IMR-90 (cell line): ENCODE data around the gene LECT2. TPM values are rescaled to one million over a fixed set of nuclear protein-coding genes. Genes with fewer than 3 reads are reported as not detected.

Source experiments
- ATAC-seq: fragments of 200-7000 bp; cut with Tn5 transposase; 2 replicates; pipeline ENCODE4 v1.9.1; 2020; ENCODE audit warnings: low read depth, mild to moderate bottlenecking, moderate library complexity
- BruUV-seq: library from RNA; stranded (reverse); fragments of 400-500 nt; replicated peaks from 2 replicates; lab custom pipeline; 2021; lab: Mats Ljungman, UMichigan
- CTCF ChIA-PET: fragments of 300-600 bp; formaldehyde crosslinking; extraction: SDS; loops from one replicate; lab custom pipeline; 2021; ENCODE audit warnings: antibody characterized with exemption; lab: Yijun Ruan, JAX
- POLR2A ChIA-PET: fragments of 300-600 bp; sonication (Branson Sonifier 250); formaldehyde crosslinking; loops from one replicate; lab custom pipeline; 2022; ENCODE audit warnings: antibody characterized with exemption; ENCODE audit not compliant: unreplicated experiment; lab: Charles Lee
- DNase-seq: peaks from one replicate; pipeline ENCODE4 v3.0.0; 2013
- H2AFZ ChIP-seq: replicated peaks from 2 replicates; pipeline ENCODE3; 2013; ENCODE audit warnings: low read length, mild to moderate bottlenecking; ENCODE audit not compliant: poor library complexity
- H2AK5ac ChIP-seq: 2 replicates; pipeline ENCODE4 v1.6.1; 2013; ENCODE audit warnings: low read depth, low read length, inconsistent platforms
- H2AK9ac ChIP-seq: replicated peaks from 2 replicates; pipeline ENCODE3; 2013; ENCODE audit warnings: mild to moderate bottlenecking, low read depth, low read length, moderate library complexity; ENCODE audit not compliant: poor library complexity
- H2BK120ac ChIP-seq: 2 replicates; pipeline ENCODE4 v1.6.1; 2013; ENCODE audit warnings: low read depth, low read length, inconsistent platforms
- H2BK15ac ChIP-seq: 3 replicates; pipeline ENCODE4 v1.6.1; 2013; ENCODE audit warnings: low read depth, low read length, inconsistent platforms
- H2BK20ac ChIP-seq: 2 replicates; pipeline ENCODE4 v1.6.1; 2013; ENCODE audit warnings: low read depth, mild to moderate bottlenecking, inconsistent platforms, low read length, moderate library complexity
- H2BK5ac ChIP-seq: 2 replicates; pipeline ENCODE4 v1.6.1; 2013; ENCODE audit warnings: mild to moderate bottlenecking, low read depth, low read length, inconsistent platforms; ENCODE audit not compliant: poor library complexity, severe bottlenecking
- H3K14ac ChIP-seq: replicated peaks from 2 replicates; pipeline ENCODE4 v1.6.1; 2013; ENCODE audit warnings: low read depth, low read length, inconsistent platforms
- H3K18ac ChIP-seq: 2 replicates; pipeline ENCODE4 v1.6.1; 2013; ENCODE audit warnings: low read depth, low read length, control low read depth
- H3K23ac ChIP-seq: 2 replicates; pipeline ENCODE4 v1.6.1; 2013; ENCODE audit warnings: low read depth, low read length, inconsistent platforms
- H3K27ac ChIP-seq: 2 replicates; pipeline ENCODE4 v1.5.1; 2013; ENCODE audit warnings: mild to moderate bottlenecking, control low read depth, low read length; ENCODE audit not compliant: insufficient read depth
- H3K27me3 ChIP-seq: 2 replicates; pipeline ENCODE4 v1.6.1; 2013; ENCODE audit warnings: low read length; ENCODE audit not compliant: control insufficient read depth, insufficient read depth
- H3K36me3 ChIP-seq: 2 replicates; pipeline ENCODE4 v1.6.1; 2013; ENCODE audit warnings: low read length, mixed read lengths; ENCODE audit not compliant: control insufficient read depth, insufficient read depth
- H3K4ac ChIP-seq: 2 replicates; pipeline ENCODE4 v1.6.1; 2013; ENCODE audit warnings: low read depth, low read length, inconsistent platforms
- H3K4me1 ChIP-seq: 2 replicates; pipeline ENCODE4 v1.6.1; 2013; ENCODE audit warnings: low read length, mixed read lengths; ENCODE audit not compliant: control insufficient read depth, insufficient read depth
- H3K4me2 ChIP-seq: 2 replicates; pipeline ENCODE4 v1.6.1; 2013; ENCODE audit warnings: low read depth, mild to moderate bottlenecking, control low read depth, low read length, moderate library complexity
- H3K4me3 ChIP-seq: 2 replicates; pipeline ENCODE4 v1.5.1; 2013; ENCODE audit warnings: low read depth, mild to moderate bottlenecking, control low read depth, low read length, moderate library complexity; ENCODE audit not compliant: insufficient read depth
- H3K56ac ChIP-seq: 2 replicates; pipeline ENCODE4 v1.6.1; 2013; ENCODE audit warnings: low read length, inconsistent platforms; ENCODE audit not compliant: insufficient read depth; ENCODE audit errors: extremely low read depth
- H3K79me1 ChIP-seq, 2 experiments: 2 replicates each; pipeline ENCODE4 v1.6.1; 2013; ENCODE audit warnings: low read length in 2 of 2, inconsistent platforms in 1 of 2, low read depth in 1 of 2
- H3K9ac ChIP-seq: 2 replicates; pipeline ENCODE4 v1.6.1; 2013; ENCODE audit warnings: low read depth, low read length, control low read depth
- H3K9me1 ChIP-seq: 2 replicates; pipeline ENCODE4 v1.6.1; 2013; ENCODE audit warnings: low read length, inconsistent platforms; ENCODE audit not compliant: insufficient read depth
- H3K9me3 ChIP-seq: 2 replicates; pipeline ENCODE4 v1.6.1; 2013; ENCODE audit warnings: low read length; ENCODE audit not compliant: control insufficient read depth, insufficient read depth
- H4K20me1 ChIP-seq: 2 replicates; pipeline ENCODE4 v1.6.1; 2013; ENCODE audit warnings: low read length, inconsistent platforms; ENCODE audit not compliant: insufficient read depth
- H4K5ac ChIP-seq: 2 replicates; pipeline ENCODE4 v1.6.1; 2013; ENCODE audit warnings: mild to moderate bottlenecking, low read depth, low read length, control low read depth
- H4K8ac ChIP-seq, 2 experiments: 2 replicates each; pipeline ENCODE4 v1.6.1; 2013; ENCODE audit warnings: low read depth in 2 of 2, low read length in 2 of 2, control low read depth in 1 of 2, inconsistent platforms in 1 of 2
- H4K91ac ChIP-seq: 2 replicates; pipeline ENCODE4 v1.6.1; 2013; ENCODE audit warnings: low read depth, low read length, inconsistent platforms; ENCODE audit not compliant: insufficient read depth
- CEBPB ChIP-seq: IDR thresholded peaks from 2 replicates; pipeline ENCODE4 v1.6.1; 2012; ENCODE audit warnings: low read depth, low read length, improper control_type of control experiment
- ELK1 ChIP-seq: fragments of 150-350 bp; IDR thresholded peaks from 2 replicates; pipeline ENCODE4 v1.6.1; 2016; ENCODE audit warnings: low read depth, mild to moderate bottlenecking, low read length, moderate library complexity, borderline replicate concordance
- POLR2A ChIP-seq: IDR thresholded peaks from 2 replicates; pipeline ENCODE4 v1.6.1; 2012; ENCODE audit warnings: mild to moderate bottlenecking, low read depth, low read length
- WGBS, 2 experiments: methylation state at CpG; one replicate each; pipeline versions ENCODE4 v1.1.5 to v1.1.7; 2013; ENCODE audit warnings: missing lambda C conversion rate in 2 of 2; ENCODE audit not compliant: insufficient read length in 1 of 2; ENCODE audit errors: extremely low coverage in 2 of 2; 5-methylcytosine and 5-hydroxymethylcytosine counted together
- dilution Hi-C: fragments of 300-500 bp; cut with HindIII; formaldehyde crosslinking; loops from one replicate; pipeline ENCODE4 v1.14.3; 2018; ENCODE audit warnings: low sequenced_read_pairs; ENCODE audit not compliant: unreplicated experiment
- in situ Hi-C: fragments of 300-500 bp; cut with MboI; formaldehyde crosslinking; loops from 3 replicates; pipeline ENCODE4 v1.14.3; 2019; ENCODE audit warnings: low sequenced_read_pairs, inconsistent platforms, mixed read lengths
- intact Hi-C: fragments of 100-400 bp; cut with micrococcal nuclease; formaldehyde crosslinking; loops from 2 replicates; pipeline ENCODE4 v1.10.0; 2022
- polyA plus RNA-seq, 3 experiments: library from polyadenylated mRNA; depleted of rRNA; stranded (reverse); fragments of >200 nt; gene quantifications; 2 replicates each; pipeline ENCODE4 v1.2.3, GENCODE V29; 2012; ENCODE audit warnings: low replicate concordance in 1 of 3
- total RNA-seq: library from RNA; depleted of rRNA; stranded (reverse); fragments of >200 nt; gene quantifications from 2 replicates; pipeline ENCODE4 v1.2.3, GENCODE V29; 2012

The LECT2 gene
- total and polyA plus RNA-seq, 2 of the 4 experiments (the other 2 are of a cell fraction), result not detected

- H2AK9ac ChIP-seq, result no peak overlapping the region
- H3K9ac ChIP-seq, result no peak overlapping the region
- H3K27ac ChIP-seq, result no peak overlapping the region
- no peak overlapping the region for H2BK15ac ChIP-seq
- no peaks in the 10 kb centered on the region; the same call in 1 of the 2 replicates for H3K9me1 ChIP-seq
- no peaks in the 10 kb centered on the region for H3K9me3 ChIP-seq
- no peak overlapping the region for H3K23ac ChIP-seq
- no peaks in the 10 kb centered on the region for H3K79me1 ChIP-seq
- no peak overlapping the region for H4K91ac ChIP-seq
- DNase-seq, result no peak
- H2AK5ac ChIP-seq, result no peak overlapping the region
- H4K8ac ChIP-seq, result no peak overlapping the region
- H3K56ac ChIP-seq, result no peak overlapping the region
- H4K5ac ChIP-seq, result no peak overlapping the region
- no peak overlapping the region for H3K14ac ChIP-seq
- no CpG with 5 or more reads among the region's 2 CpGs for WGBS, 2 experiments
- no peak overlapping the region for H3K18ac ChIP-seq
- ChIA-PET POLR2A (no interaction called here), CTCF (no interaction called here)
- no peak overlapping the region for H3K4ac ChIP-seq
- no peak overlapping the region for H3K4me2 ChIP-seq
- no peak overlapping the region for H2BK120ac ChIP-seq
- H2BK20ac ChIP-seq, result no peak overlapping the region
- H2AFZ ChIP-seq, result no peak overlapping the region
- H3K27me3 ChIP-seq, result no peaks in the 10 kb centered on the region
- H2BK5ac ChIP-seq, result no peak overlapping the region
- no peaks in the 10 kb centered on the region for H3K4me1 ChIP-seq
- TF ChIP-seq POLR2A (no peak), ELK1 (no peak), CEBPB (no peak)
- in situ Hi-C loops (no loop called here), intact Hi-C loops (no loop called here), dilution Hi-C loops (no loop called here)
- H3K36me3 ChIP-seq, result no peaks in the 10 kb centered on the region
- no peak for ATAC-seq
- no peak overlapping the region for H3K4me3 ChIP-seq
- no TSS peak for BruUV-seq
- H4K20me1 ChIP-seq, result no peaks in the 10 kb centered on the region
These were observed 933 bp downstream of the LECT2 start for GRCh38 chr5:135953850-135954249.
